Heart left ventricle (tissue), 13 donors: ENCODE data around the gene CXCL11.

Experiments used
- POLR2A ChIP-seq, 2 donors: fragments of 450-650 bp; IDR thresholded peaks; one replicate each; pipeline ENCODE4 v1.6.1; 2017; ENCODE audit warnings: antibody characterized with exemption in 2 of 2, mild to moderate bottlenecking in 2 of 2, moderate library complexity in 2 of 2
- TF ChIP-seq, protein P1 (sequence below), 12 donors: fragments of 200-600 bp; sonication (generic) in 4 of 12; IDR thresholded peaks; one replicate each; pipeline versions ENCODE4 v1.5.0 to v1.8.0; 2018 to 2022; ENCODE audit warnings: antibody characterized with exemption in 12 of 12, mild to moderate bottlenecking in 5 of 12
- donor health status: ischemic (EF 13 %, LVEDD 7.1; RV severe dilation, severe dysfunction).
- donor health status: DM: no; HTN: yes; CAD: no.
- donor health status: DM: no; HTN: no; CAD: no.
- donor health status: ischemic (EF 25% LVEDD 6.9; RV normal size, moderate dysfunction).
- donor health status: ischemic (EF 25% LVEDD 5.7; RV mildly dilated, moderate dysfunction).
- donor health status: ischemic (EF 35%, LVEDD 5.7; RV mildly dilated, moderate dysfunction).
- donor health status: nonischemic (EF 11% LVEDD 7.7; RV severe dilation, severe dysfunction).
- donor health status: DM: yes; HTN: yes; CAD: no.
- donor health status: PGD.
- donor health status: ischemic (EF 29% LVEDD 5.4; RV normal size, mild dysfunction).
- donor health status: nonischemic (EF 23%, LVEDD 6.1; RV moderate dilation, normal function).

DNA sequence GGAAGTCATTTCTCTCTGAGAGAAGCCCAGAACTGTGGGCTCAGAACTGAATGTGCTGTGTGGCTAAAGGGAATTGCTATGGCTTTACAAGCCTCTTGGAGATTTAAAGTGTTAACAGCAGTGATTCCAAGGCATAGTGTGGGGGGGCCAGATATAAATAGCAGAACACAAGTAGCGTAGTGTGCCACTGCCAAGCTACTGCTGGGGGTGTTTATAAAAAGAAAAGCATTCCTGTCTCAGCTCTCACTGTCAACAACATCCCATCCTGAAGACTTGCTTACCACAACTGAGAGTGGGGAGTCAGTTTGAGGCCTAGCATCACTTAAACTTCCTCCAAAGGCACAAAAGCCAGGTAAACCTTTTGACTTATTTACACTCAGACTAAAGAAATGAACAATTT lies 38.6 kb upstream of the CXCL11 start, which contains the start of gene ART3:
- TF ChIP-seq, protein P1, sequence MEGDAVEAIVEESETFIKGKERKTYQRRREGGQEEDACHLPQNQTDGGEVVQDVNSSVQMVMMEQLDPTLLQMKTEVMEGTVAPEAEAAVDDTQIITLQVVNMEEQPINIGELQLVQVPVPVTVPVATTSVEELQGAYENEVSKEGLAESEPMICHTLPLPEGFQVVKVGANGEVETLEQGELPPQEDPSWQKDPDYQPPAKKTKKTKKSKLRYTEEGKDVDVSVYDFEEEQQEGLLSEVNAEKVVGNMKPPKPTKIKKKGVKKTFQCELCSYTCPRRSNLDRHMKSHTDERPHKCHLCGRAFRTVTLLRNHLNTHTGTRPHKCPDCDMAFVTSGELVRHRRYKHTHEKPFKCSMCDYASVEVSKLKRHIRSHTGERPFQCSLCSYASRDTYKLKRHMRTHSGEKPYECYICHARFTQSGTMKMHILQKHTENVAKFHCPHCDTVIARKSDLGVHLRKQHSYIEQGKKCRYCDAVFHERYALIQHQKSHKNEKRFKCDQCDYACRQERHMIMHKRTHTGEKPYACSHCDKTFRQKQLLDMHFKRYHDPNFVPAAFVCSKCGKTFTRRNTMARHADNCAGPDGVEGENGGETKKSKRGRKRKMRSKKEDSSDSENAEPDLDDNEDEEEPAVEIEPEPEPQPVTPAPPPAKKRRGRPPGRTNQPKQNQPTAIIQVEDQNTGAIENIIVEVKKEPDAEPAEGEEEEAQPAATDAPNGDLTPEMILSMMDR (IDR thresholded peaks at IDR 0.05): no peak
- peak in 1 of 2 donors; percentile 40 for TF ChIP-seq POLR2A (IDR thresholded peaks at IDR 0.05)
